ENCODE results near the gene NCAPG2. TPM values are rescaled to one million over a fixed set of nuclear protein-coding genes. Genes with fewer than 3 reads are reported as not detected.

NCAPG2 gene
- total RNA-seq, 1 experiment from 2014 or later: 99.4 TPM

GRCh38 chr7:158584407-158584806 lies 120.2 kb downstream of the NCAPG2 start:
- Histone ChIP-seq H3K4ac (ENCODE audit: low read depth, low read length) (no peak overlapping the region), H3K18ac (ENCODE audit: insufficient read length, low read depth, low read length) (no peak overlapping the region), H3K14ac (ENCODE audit: insufficient read depth, low read length) (no peak overlapping the region), H2BK120ac (ENCODE audit: low read depth, low read length, poor library complexity, severe bottlenecking) (no peak overlapping the region), H3K23me2 (ENCODE audit: insufficient read length, low read depth, low read length, poor library complexity, severe bottlenecking) (peaks cover 3% of the 10 kb centered on the region), H4K91ac (ENCODE audit: insufficient read length, low read depth, low read length) (no peak overlapping the region), H3K4me2 (ENCODE audit: insufficient read depth, insufficient read length, low read length) (no peak overlapping the region), H2BK15ac (ENCODE audit: low read depth, low read length) (no peak overlapping the region), H2BK12ac (ENCODE audit: insufficient read length, low read depth, low read length) (no peak overlapping the region), H2BK20ac (ENCODE audit: low read depth, low read length, poor library complexity, severe bottlenecking) (no peak overlapping the region), H4K5ac (ENCODE audit: insufficient read length, low read depth, low read length) (no peak overlapping the region), H3K4me1 (ENCODE audit: insufficient read depth, low read length) (no peaks in the 10 kb centered on the region), H4K20me1 (ENCODE audit: control insufficient read depth, insufficient read depth, insufficient read length) (no peaks in the 10 kb centered on the region), H3K56ac (ENCODE audit: insufficient read length, low read depth, low read length) (no peak overlapping the region), H3K27ac (ENCODE audit: insufficient read length, low read depth, low read length) (no peak overlapping the region), H2AK5ac (ENCODE audit: insufficient read length, low read length) (no peak overlapping the region), H3K9me3 (ENCODE audit: control insufficient read depth, low read depth, low read length) (peaks cover 10% of the 10 kb centered on the region), H3K23ac (ENCODE audit: insufficient read length, low read depth, low read length) (no peak overlapping the region), H3T11ph (ENCODE audit: low read length) (no peak overlapping the region), H2AFZ (ENCODE audit: low read length) (no peak overlapping the region), H3K9ac (ENCODE audit: extremely low read depth, insufficient read length, low read length) (no peak overlapping the region), H4K8ac (replicated peaks; ENCODE audit: insufficient read length, low read depth, low read length) (no peak overlapping the region), H3K27me3 (ENCODE audit: insufficient read depth, low read length) (peaks cover 18% of the 10 kb centered on the region; the same call in 1 of the 2 replicates), H2BK5ac (ENCODE audit: insufficient read length, low read length) (no peak overlapping the region), H3K79me1 (ENCODE audit: insufficient read depth, low read depth, low read length, poor library complexity, severe bottlenecking) (no peaks in the 10 kb centered on the region), H3K79me2 (ENCODE audit: insufficient read depth, low read length) (no peaks in the 10 kb centered on the region)
- TF ChIP-seq CTCF (conservative IDR thresholded peaks at IDR 0.05): no peak
- H3K27me3 Mint-ChIP-seq (ENCODE audit: low read depth): peaks cover 67% of the 10 kb centered on the region
- DNase-seq: no peak
- peaks cover 8 to 26% (median 11%) of the 10 kb centered on the region in 3 experiments for H3K36me3 Mint-ChIP-seq (ENCODE audit: insufficient read depth in 1 of 3, low read depth in 3 of 3)
- peaks cover 18% of the 10 kb centered on the region in 2 experiments for H3K9me3 Mint-ChIP-seq
- no peak overlapping the region for H3K4me3 Mint-ChIP-seq
- H3K27ac Mint-ChIP-seq: no peak overlapping the region
- no CpG with 5 or more reads among the region's 8 CpGs for whole genome bisulfite sequencing (ENCODE audit: extremely low coverage, insufficient read length, low lambda C conversion rate)
- H3K4me1 Mint-ChIP-seq: peaks cover 16 to 32% of the 10 kb centered on the region in 2 experiments
